DOHH2 (cell line): ENCODE measurements around the gene SNRPF.

Experiments
- H3F3A ChIP-seq: fragments of 200-600 bp; sonication (generic), shearing (Covaris generic); 2 replicates; pipeline ENCODE4 v1.6.0; 2016; ENCODE audit warnings: antibody characterized with exemption, mild to moderate bottlenecking; ENCODE audit not compliant: control insufficient read depth, insufficient read depth
- H3K27ac ChIP-seq: fragments of 200-600 bp; sonication (generic); 2 replicates; pipeline ENCODE4 v1.5.1; 2014; ENCODE audit warnings: low read depth, mild to moderate bottlenecking, low read length, moderate library complexity
- H3K27me3 ChIP-seq: fragments of 200-600 bp; sonication (generic); 2 replicates; pipeline ENCODE4 v1.6.1; 2014; ENCODE audit warnings: mild to moderate bottlenecking, low read length, mixed read lengths; ENCODE audit not compliant: control insufficient read depth
- H3K36me3 ChIP-seq: fragments of 200-600 bp; sonication (generic); 2 replicates; pipeline ENCODE4 v1.6.1; 2014; ENCODE audit warnings: mild to moderate bottlenecking, low read length, moderate library complexity, mixed read lengths; ENCODE audit not compliant: control insufficient read depth
- H3K4me1 ChIP-seq: fragments of 200-600 bp; sonication (generic); 2 replicates; pipeline ENCODE4 v1.6.1; 2014; ENCODE audit warnings: mild to moderate bottlenecking, low read length, mixed read lengths; ENCODE audit not compliant: control insufficient read depth
- H3K4me2 ChIP-seq: fragments of 200-600 bp; sonication (generic); 2 replicates; pipeline ENCODE4 v1.6.0; 2014; ENCODE audit warnings: mild to moderate bottlenecking, low read length, moderate library complexity
- H3K4me3 ChIP-seq: fragments of 200-600 bp; sonication (generic); 2 replicates; pipeline ENCODE4 v1.5.1; 2014; ENCODE audit warnings: mild to moderate bottlenecking, low read length, mixed read lengths
- H3K79me2 ChIP-seq: fragments of 200-600 bp; sonication (generic); 2 replicates; pipeline ENCODE4 v1.6.1; 2014; ENCODE audit warnings: mild to moderate bottlenecking, low read length, mixed read lengths; ENCODE audit not compliant: control insufficient read depth
- H3K9me2 ChIP-seq: fragments of 200-600 bp; sonication (generic); replicated peaks from 2 replicates; pipeline ENCODE4 v1.6.1; 2014; ENCODE audit warnings: mild to moderate bottlenecking, low read length, mixed read lengths; ENCODE audit not compliant: control insufficient read depth
- H3K9me3 ChIP-seq: fragments of 200-600 bp; sonication (generic); 2 replicates; pipeline ENCODE4 v1.6.1; 2014; ENCODE audit warnings: antibody characterized with exemption, low read length, mixed read lengths; ENCODE audit not compliant: control insufficient read depth, insufficient read depth
- H4K20me1 ChIP-seq: fragments of 200-600 bp; sonication (generic); 2 replicates; pipeline ENCODE4 v1.6.0; 2014; ENCODE audit warnings: low read depth, mild to moderate bottlenecking, antibody characterized with exemption, low read length, moderate library complexity; ENCODE audit not compliant: control insufficient read depth, insufficient read depth
- CTCF ChIP-seq: fragments of 200-600 bp; sonication (generic); IDR thresholded peaks from one replicate; pipeline ENCODE4 v1.5.1; 2014; ENCODE audit warnings: antibody characterized with exemption, mild to moderate bottlenecking, low read depth, low read length; ENCODE audit not compliant: poor library complexity, severe bottlenecking
- EZH2phosphoT487 ChIP-seq: fragments of 200-600 bp; sonication (generic); IDR thresholded peaks from 2 replicates; pipeline ENCODE4 v1.6.1; 2017; ENCODE audit warnings: borderline replicate concordance, mild to moderate bottlenecking, antibody characterized with exemption, low read length, moderate library complexity, mixed read lengths

The SNRPF gene

GRCh38 chr12:95881331-95881955, 22.7 kb downstream of the SNRPF start:
- H3K4me1 ChIP-seq = no peaks in the 10 kb centered on the region
- H3K36me3 ChIP-seq = no peaks in the 10 kb centered on the region
- no peak overlapping the region for H3K4me2 ChIP-seq
- no peak overlapping the region for H3K4me3 ChIP-seq
- no peaks in the 10 kb centered on the region for H3K79me2 ChIP-seq
- TF ChIP-seq CTCF = no peak
- TF ChIP-seq EZH2phosphoT487 = no peak
- H3K27me3 ChIP-seq = peaks cover 22% of the 10 kb centered on the region
- no peak overlapping the region for H3K27ac ChIP-seq
- H3F3A ChIP-seq = no peaks in the 10 kb centered on the region
- no peaks in the 10 kb centered on the region for H3K9me2 ChIP-seq
- H3K9me3 ChIP-seq = peaks cover 3% of the 10 kb centered on the region; the same call in 1 of the 2 replicates
- no peaks in the 10 kb centered on the region for H4K20me1 ChIP-seq

- TF ChIP-seq EZH2phosphoT487 (no peak), CTCF (no peak)
- no peaks in the 10 kb centered on the region for H3K4me1 ChIP-seq
- no peaks in the 10 kb centered on the region for H3K79me2 ChIP-seq
- no peaks in the 10 kb centered on the region for H3K9me2 ChIP-seq
- H3K27me3 ChIP-seq = peaks cover 22% of the 10 kb centered on the region
- no peak overlapping the region for H3K4me3 ChIP-seq
- no peak overlapping the region for H3K27ac ChIP-seq
- no peaks in the 10 kb centered on the region for H3F3A ChIP-seq
- H3K4me2 ChIP-seq = no peak overlapping the region
- peaks cover 3% of the 10 kb centered on the region; the same call in 1 of the 2 replicates for H3K9me3 ChIP-seq
- H4K20me1 ChIP-seq = no peaks in the 10 kb centered on the region
- H3K36me3 ChIP-seq = no peaks in the 10 kb centered on the region
These were observed 23.3 kb downstream of the SNRPF start for GRCh38 chr12:95882080-95882479.

GRCh38 chr12:95882873-95883272, 24.1 kb downstream of the SNRPF start:
- Histone ChIP-seq H3K4me3 (no peak overlapping the region), H3K36me3 (no peaks in the 10 kb centered on the region), H3K27me3 (peaks cover 25% of the 10 kb centered on the region), H3K9me3 (no peaks in the 10 kb centered on the region), H3K4me2 (no peak overlapping the region), H3K79me2 (no peaks in the 10 kb centered on the region), H3K27ac (no peak overlapping the region), H3K9me2 (no peaks in the 10 kb centered on the region), H3F3A (no peaks in the 10 kb centered on the region), H3K4me1 (no peaks in the 10 kb centered on the region), H4K20me1 (no peaks in the 10 kb centered on the region)
- no peak for TF ChIP-seq CTCF
- TF ChIP-seq EZH2phosphoT487 = no peak
